NK-92 treated with Interleukin-12 subunit alpha and Interleukin-12 subunit beta, amount 100 ng/mL, for 24 hours (cell line): Measurements from ENCODE around the gene RBMS3.

ENCODE experiments used
- DNase-seq: peaks from one replicate; lab custom pipeline; 2025; lab: John Stamatoyannopoulos, UW

RBMS3 gene

DNA sequence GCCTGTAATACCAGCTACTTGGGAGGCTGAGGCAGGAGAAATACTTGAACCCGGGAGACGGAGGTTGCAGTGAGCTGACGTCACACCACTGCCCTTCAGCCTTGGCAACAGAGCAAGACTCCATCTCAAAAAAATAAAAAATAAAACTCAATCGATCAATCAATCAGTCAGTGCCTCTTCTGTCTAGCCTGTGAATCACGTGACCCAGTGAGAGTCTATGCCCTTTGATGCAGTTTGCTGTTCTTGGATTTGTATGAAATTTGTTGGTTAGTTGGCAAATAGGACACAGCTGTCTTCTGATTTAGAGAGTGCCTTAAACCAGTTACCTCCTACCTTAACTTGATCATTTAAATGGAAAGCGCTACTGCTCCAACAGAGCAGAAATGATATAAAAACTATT lies 3.6 kb upstream of the RBMS3 start:
- DNase-seq: no peak

- DNase-seq: no peak
These were observed 1.6 kb upstream of the RBMS3 start for GRCh38 chr3:29279286-29279685.

DNA sequence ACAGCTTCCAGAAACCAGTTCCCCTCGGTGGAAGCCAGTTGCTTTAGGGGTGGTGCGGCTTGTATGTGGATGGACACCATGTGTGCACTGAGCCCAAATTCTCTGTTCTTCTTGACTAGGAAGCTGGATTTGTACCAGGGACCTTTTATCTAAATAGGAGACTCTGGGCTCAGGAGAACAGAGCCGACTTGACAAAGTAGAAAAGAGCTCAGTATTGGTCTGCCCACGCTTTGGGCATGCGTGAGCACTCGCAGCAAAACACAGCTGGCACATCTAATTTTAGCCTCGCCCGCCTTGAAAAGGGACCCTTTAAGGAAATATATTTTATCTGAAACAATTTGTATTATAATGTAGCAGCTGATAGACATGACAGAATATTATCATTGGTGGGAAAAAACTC lies 1.1 kb upstream of the RBMS3 start:
- DNase-seq: no peak

GRCh38 chr3:29281094-29281343 lies 148 bp downstream of the RBMS3 start:
- DNase-seq: no peak

GRCh38 chr3:29281344-29282241 lies 722 bp downstream of the RBMS3 start:
- no peak for DNase-seq

GRCh38 chr3:29282427-29283230 lies 1.8 kb downstream of the RBMS3 start:
- no peak for DNase-seq

DNA sequence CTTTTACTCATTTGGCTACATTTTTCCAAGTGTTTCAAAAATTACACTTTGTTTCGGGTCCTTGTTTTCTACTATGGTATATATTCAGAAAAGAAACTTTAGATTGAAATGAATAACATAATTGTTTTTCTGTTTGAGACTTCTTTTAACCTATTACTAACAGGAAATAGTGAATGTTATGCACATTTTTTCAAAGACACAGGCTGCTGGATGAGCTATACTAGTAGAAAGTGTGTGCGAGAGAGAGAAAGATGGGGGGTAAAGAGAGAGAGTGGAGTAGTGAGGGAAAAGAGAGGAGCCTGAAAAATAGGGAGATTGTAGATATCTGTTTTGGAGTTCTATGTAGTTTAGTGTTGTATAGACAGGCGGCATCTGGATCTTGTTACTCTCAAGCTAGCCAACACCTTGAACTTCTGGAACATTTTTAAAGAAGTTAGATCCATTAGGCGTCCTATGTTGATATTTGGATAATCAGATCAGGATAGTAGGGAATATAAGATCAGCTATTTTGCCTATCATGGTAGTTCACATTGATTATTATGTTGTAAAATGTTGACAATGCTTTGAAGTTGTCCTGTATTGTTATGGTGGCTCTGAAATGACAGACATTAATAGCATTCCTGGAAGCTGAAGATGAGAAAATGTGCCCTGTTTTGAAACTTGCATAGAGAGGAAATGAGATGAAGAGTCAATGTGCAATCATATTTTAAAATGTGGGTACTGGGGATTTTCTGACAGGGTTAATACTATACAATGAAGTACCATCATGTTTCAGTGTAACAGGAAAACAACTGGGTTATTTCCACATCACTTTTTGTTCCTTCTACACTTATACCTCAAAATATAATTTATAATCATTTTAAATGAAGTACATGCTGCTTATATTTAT lies 2.6 kb downstream of the RBMS3 start:
- no peak for DNase-seq

GRCh38 chr3:29284497-29284896 lies 3.6 kb downstream of the RBMS3 start:
- no peak for DNase-seq

GRCh38 chr3:29285471-29286071 lies 4.7 kb downstream of the RBMS3 start:
- DNase-seq: no peak

- no peak for DNase-seq
These were observed 5.8 kb downstream of the RBMS3 start for GRCh38 chr3:29286478-29287240.

- DNase-seq: no peak
These were observed 9.7 kb downstream of the RBMS3 start for GRCh38 chr3:29290596-29290995.

DNA sequence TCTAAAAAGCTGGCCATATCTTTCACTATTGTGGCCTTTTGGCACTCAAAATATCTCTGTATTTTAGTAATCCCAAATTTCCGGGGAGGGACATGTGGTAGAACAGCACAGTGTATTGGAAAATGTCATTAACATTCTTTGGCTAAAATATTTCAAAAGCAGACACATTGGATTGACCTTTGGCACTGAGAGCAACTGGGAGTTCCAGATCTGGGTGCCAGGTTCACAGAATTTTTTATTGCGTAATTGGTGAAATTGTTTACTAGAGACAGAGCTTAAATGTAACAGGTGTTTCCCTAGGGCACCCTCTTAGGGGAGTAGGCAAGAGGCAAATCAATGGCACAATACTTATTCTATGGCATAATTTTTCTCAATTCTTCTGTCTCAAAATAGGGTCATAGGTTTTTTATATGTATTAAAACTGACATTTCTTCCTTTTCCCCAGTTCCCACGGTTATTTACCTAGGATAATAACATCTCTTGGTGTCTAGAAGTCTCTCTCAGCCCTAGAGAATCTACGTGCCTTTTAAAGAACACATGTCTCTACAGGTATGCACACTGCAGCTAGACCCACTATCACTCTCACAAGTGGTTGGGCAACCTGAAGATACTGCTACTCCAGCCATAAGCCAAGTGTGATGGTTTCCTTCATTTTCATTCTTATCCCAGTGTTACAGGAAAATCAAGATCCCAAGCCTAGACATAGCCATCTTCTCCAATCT lies 10.6 kb downstream of the RBMS3 start:
- DNase-seq: no peak

GRCh38 chr3:29291982-29292363 lies 11.1 kb downstream of the RBMS3 start:
- no peak for DNase-seq

DNA sequence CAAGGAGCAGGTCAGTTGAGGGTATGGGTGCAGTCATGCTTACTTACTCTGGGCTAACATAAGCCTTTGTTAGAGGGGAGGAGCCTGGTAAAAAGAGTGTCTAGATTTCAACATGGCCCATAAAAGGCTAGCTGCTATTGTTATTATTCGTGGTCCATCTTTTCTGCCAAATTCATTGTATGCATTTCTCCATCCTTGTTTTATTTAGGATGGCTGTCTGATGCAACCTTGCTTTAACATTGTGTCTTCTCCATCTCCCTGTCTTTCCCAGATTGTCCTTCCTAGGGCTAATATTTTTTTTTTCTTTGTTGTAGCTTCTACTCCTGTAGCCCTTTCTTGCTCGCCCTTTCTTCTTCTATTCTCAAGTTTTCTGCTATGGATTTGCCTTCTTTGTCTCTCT lies 12.6 kb downstream of the RBMS3 start:
- no peak for DNase-seq

- DNase-seq: no peak
These were observed 17.1 kb downstream of the RBMS3 start for GRCh38 chr3:29297998-29298397.

DNA sequence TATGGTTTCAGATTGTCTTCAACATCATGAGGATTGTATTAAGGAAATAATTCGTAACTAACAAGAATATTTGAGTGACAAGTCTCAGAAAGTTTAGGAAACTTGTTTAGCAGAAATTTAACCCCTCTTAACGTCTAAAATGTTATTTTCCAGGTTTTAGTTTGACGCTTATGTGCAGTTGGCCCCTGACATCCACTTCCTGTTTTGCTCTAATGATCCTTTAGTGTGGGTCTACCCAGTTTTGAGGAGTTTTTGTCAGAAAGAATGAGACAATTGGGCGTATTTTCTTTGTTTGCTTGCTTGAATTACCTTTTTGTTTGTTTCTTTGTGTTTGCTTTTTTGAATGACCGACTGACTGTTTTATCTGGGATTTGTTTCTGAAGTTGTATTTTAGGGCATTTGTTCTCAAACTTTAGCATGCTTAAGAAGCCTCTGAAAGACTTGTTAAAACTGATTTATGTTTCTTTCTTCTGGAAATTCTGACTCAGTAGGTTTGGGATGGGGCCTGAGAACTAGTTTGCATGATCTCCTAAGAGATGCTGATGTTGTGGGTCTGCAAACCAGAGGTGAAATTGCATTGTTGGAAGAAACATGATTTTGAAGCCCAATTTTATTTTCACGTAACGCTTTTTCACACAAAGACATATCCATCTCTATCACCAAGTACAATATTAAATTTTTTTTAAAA lies 20.6 kb downstream of the RBMS3 start:
- DNase-seq: no peak

DNA sequence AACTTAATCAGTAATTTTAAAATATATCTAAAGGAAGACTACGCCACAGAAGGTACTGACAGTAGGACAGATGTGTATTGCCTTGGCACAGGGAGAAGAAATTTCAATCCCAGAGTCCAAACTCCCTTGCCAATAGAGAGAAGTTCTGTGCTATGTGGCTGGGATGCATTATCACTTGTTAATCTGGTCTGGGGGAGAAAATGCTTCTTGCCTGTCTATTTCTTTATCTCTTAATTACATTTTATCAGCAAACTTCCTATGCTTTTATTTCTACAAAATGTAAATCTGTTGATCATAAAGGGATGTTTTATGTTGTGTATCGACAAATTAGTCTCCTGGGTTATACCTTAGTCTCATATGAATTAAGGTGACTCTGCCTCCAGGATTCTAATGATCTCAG lies 21.7 kb downstream of the RBMS3 start:
- no peak for DNase-seq

DNA sequence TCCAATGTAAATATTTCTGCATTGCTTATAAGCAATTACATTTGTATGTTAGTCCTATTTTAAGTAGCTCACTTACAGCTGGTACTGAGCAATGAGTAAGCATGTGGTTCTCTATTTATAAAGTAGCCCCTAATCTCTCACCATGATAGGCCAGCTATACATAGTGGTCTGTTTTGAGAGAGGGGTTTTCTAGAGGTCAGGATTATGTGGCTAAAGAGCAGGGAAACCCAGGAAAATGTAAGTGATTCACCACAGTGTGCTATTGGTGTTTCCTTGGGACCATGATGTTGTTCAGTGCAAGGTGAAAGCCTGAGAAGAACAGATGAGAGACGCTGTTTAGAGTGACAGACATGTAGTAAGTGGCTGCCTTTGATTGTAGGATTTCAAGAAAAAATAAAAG lies 26.4 kb downstream of the RBMS3 start:
- DNase-seq: no peak

- DNase-seq: no peak
These were observed 30.0 kb downstream of the RBMS3 start for GRCh38 chr3:29310865-29311264.

GRCh38 chr3:29311795-29312194 lies 30.9 kb downstream of the RBMS3 start:
- no peak for DNase-seq
